Non-pigmented ciliary epithelial cell (primary cell): Measurements from ENCODE around the gene DHODH.
A peak's percentile ranks its signal among the peaks of the same experiment; 100 is the strongest.
"Not testable (repeated sequence)": the region's sequence is repeated elsewhere in the genome, so short reads cannot be mapped to it uniquely, and the experiment has no call there.

Experiments
- DNase-seq: peaks from one replicate; pipeline ENCODE4 v3.0.0-alpha.2; 2010; ENCODE audit warnings: low read depth

DHODH gene

GRCh38 chr16:72008424-72009216 is at the start of gene DHODH:
TSS of gene DHODH (plus strand) at chr16:72008744. CDS start at chr16:72008765, 21 bp downstream.
- peak; percentile 89 for DNase-seq

GRCh38 chr16:71961066-71962039 is 47.2 kb upstream of the DHODH start:
- peak; percentile 45 for DNase-seq

GRCh38 chr16:71963125-71963875 is 45.2 kb upstream of the DHODH start:
- no peak for DNase-seq

GRCh38 chr16:71965223-71965622 is 43.3 kb upstream of the DHODH start:
- no peak for DNase-seq

- DNase-seq: no peak
Observed at GRCh38 chr16:71966932-71967331, 41.6 kb upstream of the DHODH start.

- DNase-seq: no peak
Observed at GRCh38 chr16:71969353-71969752, 39.2 kb upstream of the DHODH start.

GRCh38 chr16:71971571-71971970 is 37.0 kb upstream of the DHODH start:
- DNase-seq: no peak

GRCh38 chr16:71972356-71972755 is 36.2 kb upstream of the DHODH start:
- DNase-seq: no peak

GRCh38 chr16:71973001-71973400 is 35.5 kb upstream of the DHODH start:
- no peak for DNase-seq

GRCh38 chr16:71974068-71974818 is 34.3 kb upstream of the DHODH start:
- DNase-seq: no peak

- no peak for DNase-seq
Observed at GRCh38 chr16:71985262-71985974, 23.1 kb upstream of the DHODH start.

- no peak for DNase-seq
Observed at GRCh38 chr16:71986131-71986530, 22.4 kb upstream of the DHODH start.

GRCh38 chr16:71995038-71995437 is 13.5 kb upstream of the DHODH start:
- DNase-seq: no peak

GRCh38 chr16:71997578-71997977 is 11.0 kb upstream of the DHODH start:
- DNase-seq: not testable (repeated sequence)

GRCh38 chr16:72001180-72001874 is 7.2 kb upstream of the DHODH start:
- DNase-seq: no peak

- no peak for DNase-seq
Observed at GRCh38 chr16:72002619-72003018, 5.9 kb upstream of the DHODH start.

- DNase-seq: not testable (repeated sequence)
Observed at GRCh38 chr16:72008065-72008423, 500 bp upstream of the DHODH start.

GRCh38 chr16:72009779-72010178 is 1.2 kb downstream of the DHODH start:
- no peak for DNase-seq

GRCh38 chr16:72012607-72013006 is 4.1 kb downstream of the DHODH start:
- DNase-seq: no peak

GRCh38 chr16:72013389-72013788 is 4.8 kb downstream of the DHODH start:
- DNase-seq: no peak
